CD8-positive, alpha-beta memory T cell (primary cell): ENCODE measurements around the gene PLN. TPM values are rescaled to one million over a fixed set of nuclear protein-coding genes. Genes with fewer than 3 reads are reported as not detected.

Experiments
- CTCF ChIA-PET: fragments of 350-600 bp; sonication (Branson Sonifier 250); formaldehyde crosslinking; loops from one replicate; lab custom pipeline; 2021; ENCODE audit warnings: antibody characterized with exemption; lab: Charles Lee
- POLR2A ChIA-PET: fragments of 350-600 bp; sonication (Branson Sonifier 250); formaldehyde crosslinking; loops from one replicate; lab custom pipeline; 2021; ENCODE audit warnings: antibody characterized with exemption; lab: Charles Lee
- DNase-seq, 5 donors: peaks; one replicate each; pipeline versions ENCODE4 v3.0.0 to v3.0.0-alpha.2; 2020 to 2022; ENCODE audit warnings: mixed read lengths in 1 of 5
- H3K27ac ChIP-seq: one replicate; pipeline ENCODE4 v1.7.0; 2013; ENCODE audit warnings: low read depth, mild to moderate bottlenecking, low read length, moderate library complexity
- H3K27me3 ChIP-seq: 2 replicates; pipeline ENCODE4 v1.7.0; 2013; ENCODE audit warnings: low read length, mild to moderate bottlenecking; ENCODE audit not compliant: insufficient read depth, poor library complexity, severe bottlenecking
- H3K36me3 ChIP-seq: 2 replicates; pipeline ENCODE4 v1.7.0; 2013; ENCODE audit warnings: mild to moderate bottlenecking, low read length, moderate library complexity; ENCODE audit not compliant: insufficient read depth
- H3K4me1 ChIP-seq: 2 replicates; pipeline ENCODE4 v1.7.0; 2013; ENCODE audit warnings: mild to moderate bottlenecking, low read length, moderate library complexity; ENCODE audit not compliant: insufficient read depth
- H3K4me3 ChIP-seq: 2 replicates; pipeline ENCODE4 v1.7.0; 2013; ENCODE audit warnings: mild to moderate bottlenecking, low read length
- H3K9me3 ChIP-seq: 2 replicates; pipeline ENCODE4 v1.7.0; 2013; ENCODE audit warnings: mild to moderate bottlenecking, low read length
- H3K27ac Mint-ChIP-seq, 8 donors: one replicate each; pipeline ENCODE4 v1.8.0; 2020 to 2021; ENCODE audit warnings: mixed read lengths in 8 of 8, mild to moderate bottlenecking in 6 of 8, inconsistent platforms in 3 of 8, moderate library complexity in 3 of 8
- H3K27me3 Mint-ChIP-seq, 2 donors: one replicate each; pipeline ENCODE4 v1.8.0; 2020 to 2021; ENCODE audit warnings: mixed read lengths in 2 of 2, mild to moderate bottlenecking in 1 of 2, moderate library complexity in 1 of 2
- H3K36me3 Mint-ChIP-seq, 3 donors: one replicate each; pipeline ENCODE4 v1.8.0; 2020 to 2021; ENCODE audit warnings: mixed read lengths in 3 of 3, inconsistent platforms in 1 of 3, mild to moderate bottlenecking in 1 of 3
- H3K4me1 Mint-ChIP-seq, 3 donors: one replicate each; pipeline ENCODE4 v1.8.0; 2020 to 2021; ENCODE audit warnings: mixed read lengths in 3 of 3, inconsistent platforms in 1 of 3, mild to moderate bottlenecking in 1 of 3
- H3K4me3 Mint-ChIP-seq, 7 donors: one replicate each; pipeline ENCODE4 v1.8.0; 2020 to 2021; ENCODE audit warnings: mixed read lengths in 7 of 7, mild to moderate bottlenecking in 6 of 7, moderate library complexity in 4 of 7, inconsistent platforms in 2 of 7
- H3K9me3 Mint-ChIP-seq, 5 donors: one replicate each; pipeline ENCODE4 v1.8.0; 2020 to 2022; ENCODE audit warnings: mixed read lengths in 5 of 5, mild to moderate bottlenecking in 3 of 5, moderate library complexity in 2 of 5, inconsistent platforms in 1 of 5
- polyA plus RNA-seq: library from polyadenylated mRNA; unstranded; fragments of 300-500 nt; fragmentation: Illumina TruSeq; gene quantifications from one replicate; pipeline ENCODE4 v1.2.3, GENCODE V29; 2021
- total RNA-seq, 2 experiments: library from RNA; stranded (reverse); gene quantifications; one replicate each; pipeline ENCODE4 v1.2.3, GENCODE V29; 2021

The PLN gene
- total and polyA plus RNA-seq, 3 experiments from 2014 or later, result 0.49 TPM; not detected in 2

- H3K36me3 ChIP-seq, result no peaks in the 10 kb centered on the region
- POLR2A ChIA-PET, result no interaction called here
- CTCF ChIA-PET, result interaction anchor here (1.3 to 1.5 kb wide), 2 partner anchors 246 to 272 kb away, joined by 3 read pairs; no protein-coding TSS in a partner anchor
- no peak for DNase-seq
- H3K4me1 ChIP-seq, result peaks cover 25% of the 10 kb centered on the region
- Mint-ChIP-seq H3K4me3 (no peak overlapping the region), H3K36me3 (peaks cover 7 to 16% (median 7%) of the 10 kb centered on the region in 3 donors), H3K4me1 (peaks cover 37 to 57% (median 50%) of the 10 kb centered on the region in 3 donors), H3K27ac (peak overlapping the region in 3 of 8 donors; percentile 25 to 72 (median 63)), H3K9me3 (peaks cover 0 to 2% (median 0%) of the 10 kb centered on the region in 5 donors), H3K27me3 (no peaks in the 10 kb centered on the region)
- H3K27ac ChIP-seq, result no peak overlapping the region
- H3K27me3 ChIP-seq, result no peaks in the 10 kb centered on the region
- H3K9me3 ChIP-seq, result no peaks in the 10 kb centered on the region
- H3K4me3 ChIP-seq, result no peak overlapping the region
These were observed 6.6 kb downstream of the PLN start for GRCh38 chr6:118554698-118555097.

- Histone ChIP-seq H3K36me3 (no peaks in the 10 kb centered on the region), H3K9me3 (no peaks in the 10 kb centered on the region), H3K27me3 (no peaks in the 10 kb centered on the region), H3K27ac (peak overlapping the region; percentile 25), H3K4me3 (peak overlapping the region; percentile 8), H3K4me1 (peaks cover 26% of the 10 kb centered on the region)
- CTCF ChIA-PET, result interaction anchor here (0.7 to 1.0 kb wide), 3 partner anchors 242 to 563 kb away, joined by 3 to 5 read pairs (median 3); no protein-coding TSS in a partner anchor
- peaks cover 7 to 22% (median 10%) of the 10 kb centered on the region in 3 donors for H3K36me3 Mint-ChIP-seq
- peak in 3 of 5 donors; percentile 49 to 76 (median 58) for DNase-seq
- H3K27me3 Mint-ChIP-seq, result no peaks in the 10 kb centered on the region
- H3K4me1 Mint-ChIP-seq, result peaks cover 36 to 54% (median 47%) of the 10 kb centered on the region in 3 donors
- peak overlapping the region; percentile 41 to 82 (median 78) for H3K4me3 Mint-ChIP-seq
- POLR2A ChIA-PET, result interaction anchor here (0.6 to 3.0 kb wide), 7 partner anchors 23 to 338 kb away, joined by 3 to 16 read pairs (median 6); partner anchors contain the start of gene CEP85L
- H3K27ac Mint-ChIP-seq, result peak overlapping the region; percentile 89 to 99 (median 94)
- peaks cover 0 to 2% (median 0%) of the 10 kb centered on the region in 5 donors for H3K9me3 Mint-ChIP-seq
These were observed 10.5 kb downstream of the PLN start for GRCh38 chr6:118558464-118559217.

GRCh38 chr6:118559659-118560058, 11.6 kb downstream of the PLN start:
- H3K9me3 Mint-ChIP-seq, result peaks cover 0 to 2% (median 0%) of the 10 kb centered on the region in 5 donors
- H3K36me3 Mint-ChIP-seq, result peaks cover 7 to 25% (median 8%) of the 10 kb centered on the region in 3 donors
- H3K27ac ChIP-seq, result no peak overlapping the region
- ChIA-PET POLR2A (interaction anchor here (1.6 to 3.0 kb wide), 2 partner anchors 24 to 150 kb away, joined by 3 to 16 read pairs; no protein-coding TSS in a partner anchor), CTCF (no interaction called here)
- no peak for DNase-seq
- peak overlapping the region in 1 of 7 donors; percentile 77 for H3K4me3 Mint-ChIP-seq
- H3K4me1 ChIP-seq, result peaks cover 26% of the 10 kb centered on the region
- H3K9me3 ChIP-seq, result no peaks in the 10 kb centered on the region
- no peaks in the 10 kb centered on the region for H3K27me3 Mint-ChIP-seq
- no peak overlapping the region for H3K4me3 ChIP-seq
- H3K27me3 ChIP-seq, result no peaks in the 10 kb centered on the region
- H3K36me3 ChIP-seq, result no peaks in the 10 kb centered on the region
- H3K27ac Mint-ChIP-seq, result peak overlapping the region in 7 of 8 donors; percentile 29 to 99 (median 96)
- peaks cover 34 to 51% (median 47%) of the 10 kb centered on the region in 3 donors for H3K4me1 Mint-ChIP-seq

GRCh38 chr6:118562248-118562647, 14.2 kb downstream of the PLN start:
- POLR2A ChIA-PET, result no interaction called here

DNA sequence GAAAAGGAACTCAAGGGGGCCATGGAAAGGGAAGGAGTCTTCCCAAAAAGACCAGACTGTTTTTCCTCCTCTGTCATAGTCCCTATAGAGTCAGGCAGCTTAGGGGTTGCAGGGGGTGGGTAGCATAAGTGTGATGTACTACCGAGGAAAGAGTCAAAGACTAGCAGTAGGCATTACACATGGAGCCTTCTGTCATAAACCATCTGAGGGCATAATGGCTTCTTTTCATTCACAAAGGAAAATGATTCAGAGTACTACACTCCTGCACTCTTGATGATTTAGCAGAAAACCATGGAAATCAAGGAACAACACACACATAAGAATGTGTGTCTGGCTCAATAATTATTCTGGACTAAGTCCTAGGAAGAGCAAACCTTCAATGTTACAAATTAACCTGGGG, 14.9 kb downstream of the PLN start:
- Histone ChIP-seq H3K36me3 (no peaks in the 10 kb centered on the region), H3K27me3 (no peaks in the 10 kb centered on the region), H3K27ac (no peak overlapping the region), H3K4me3 (no peak overlapping the region), H3K9me3 (no peaks in the 10 kb centered on the region), H3K4me1 (peaks cover 22% of the 10 kb centered on the region)
- ChIA-PET CTCF (no interaction called here), POLR2A (no interaction called here)
- no peaks in the 10 kb centered on the region for H3K27me3 Mint-ChIP-seq
- DNase-seq, result no peak
- H3K4me1 Mint-ChIP-seq, result peaks cover 38 to 56% (median 50%) of the 10 kb centered on the region in 3 donors
- peaks cover 0 to 26% (median 7%) of the 10 kb centered on the region in 3 donors for H3K36me3 Mint-ChIP-seq
- H3K4me3 Mint-ChIP-seq, result no peak overlapping the region
- peak overlapping the region in 3 of 8 donors; percentile 4 to 61 (median 9) for H3K27ac Mint-ChIP-seq
- peaks cover 0 to 2% (median 0%) of the 10 kb centered on the region in 5 donors for H3K9me3 Mint-ChIP-seq

More at GRCh38 chr6:118562248-118562647, 14.2 kb downstream of the PLN start:
- DNase-seq, result no peak
- CTCF ChIA-PET, result no interaction called here
- H3K36me3 Mint-ChIP-seq, result peaks cover 0 to 26% (median 7%) of the 10 kb centered on the region in 3 donors
- Histone ChIP-seq H3K9me3 (no peaks in the 10 kb centered on the region), H3K27me3 (no peaks in the 10 kb centered on the region), H3K4me1 (peaks cover 29% of the 10 kb centered on the region), H3K4me3 (no peak overlapping the region), H3K36me3 (no peaks in the 10 kb centered on the region), H3K27ac (no peak overlapping the region)
- H3K27ac Mint-ChIP-seq, result peak overlapping the region in 2 of 8 donors; percentile 18 to 19
- peaks cover 0 to 2% (median 0%) of the 10 kb centered on the region in 5 donors for H3K9me3 Mint-ChIP-seq
- no peak overlapping the region for H3K4me3 Mint-ChIP-seq
- peaks cover 43 to 55% (median 50%) of the 10 kb centered on the region in 3 donors for H3K4me1 Mint-ChIP-seq
- H3K27me3 Mint-ChIP-seq, result no peaks in the 10 kb centered on the region

DNA sequence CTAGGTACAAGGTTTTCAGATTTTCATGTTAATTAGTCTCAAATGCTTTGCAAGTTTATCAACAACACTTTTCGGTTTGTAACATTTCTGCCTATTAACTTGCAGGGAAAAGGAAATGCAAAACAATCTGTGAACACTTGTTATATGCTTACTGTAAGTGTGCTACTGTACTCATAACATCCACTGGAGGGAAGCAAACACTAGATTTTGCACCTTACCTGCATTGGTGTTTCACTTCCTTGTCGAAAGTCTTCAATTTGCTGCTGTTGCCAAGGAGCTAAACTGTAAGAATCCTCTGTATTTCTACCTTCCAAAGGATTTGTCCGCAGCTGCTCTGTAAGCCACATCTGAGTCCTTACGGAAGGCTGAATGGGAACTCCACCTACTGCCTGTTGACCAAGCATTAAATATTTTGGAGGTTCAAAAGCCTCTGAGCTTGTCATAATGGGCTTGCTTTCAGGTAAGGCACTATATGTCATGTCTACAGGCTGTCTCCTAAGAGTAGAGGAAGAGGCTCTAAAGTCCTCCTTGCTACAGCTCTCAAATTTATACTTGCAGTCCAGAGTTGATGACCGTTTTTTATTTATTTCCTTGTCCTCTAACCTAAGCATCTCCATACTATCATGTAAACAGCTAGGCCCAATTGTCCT, 17.3 kb downstream of the PLN start:
- Mint-ChIP-seq H3K4me1 (peaks cover 22 to 47% (median 44%) of the 10 kb centered on the region in 3 donors), H3K27ac (peak overlapping the region in 6 of 8 donors; percentile 28 to 70 (median 44)), H3K27me3 (no peaks in the 10 kb centered on the region), H3K9me3 (no peaks in the 10 kb centered on the region), H3K36me3 (peaks cover 0 to 27% (median 7%) of the 10 kb centered on the region in 3 donors), H3K4me3 (no peak overlapping the region)
- peak in 3 of 5 donors; percentile 43 to 59 (median 47) for DNase-seq
- Histone ChIP-seq H3K9me3 (no peaks in the 10 kb centered on the region), H3K27me3 (no peaks in the 10 kb centered on the region), H3K36me3 (no peaks in the 10 kb centered on the region), H3K27ac (no peak overlapping the region), H3K4me3 (no peak overlapping the region), H3K4me1 (peaks cover 5% of the 10 kb centered on the region)
- ChIA-PET POLR2A (no interaction called here), CTCF (interaction anchor here (0.6 to 2.1 kb wide), 27 partner anchors 11 to 545 kb away, joined by 3 to 13 read pairs (median 4); partner anchors contain the start of gene CEP85L)

- Histone ChIP-seq H3K27ac (no peak overlapping the region), H3K4me1 (peaks cover 5% of the 10 kb centered on the region), H3K27me3 (no peaks in the 10 kb centered on the region), H3K9me3 (no peaks in the 10 kb centered on the region), H3K4me3 (no peak overlapping the region), H3K36me3 (no peaks in the 10 kb centered on the region)
- ChIA-PET POLR2A (interaction anchor here (0.7 kb wide), 1 partner anchor 96 kb away, joined by 3 read pairs; no protein-coding TSS in a partner anchor), CTCF (no interaction called here)
- peaks cover 4 to 25% (median 6%) of the 10 kb centered on the region in 3 donors for H3K36me3 Mint-ChIP-seq
- no peak overlapping the region for H3K4me3 Mint-ChIP-seq
- peaks cover under 1 to 2% (median under 1%) of the 10 kb centered on the region in 5 donors for H3K9me3 Mint-ChIP-seq
- peaks cover 22 to 47% (median 46%) of the 10 kb centered on the region in 3 donors for H3K4me1 Mint-ChIP-seq
- peak overlapping the region in 3 of 8 donors; percentile 25 to 68 (median 28) for H3K27ac Mint-ChIP-seq
- no peak for DNase-seq
- H3K27me3 Mint-ChIP-seq, result no peaks in the 10 kb centered on the region
These were observed 19.9 kb downstream of the PLN start for GRCh38 chr6:118567974-118568373.
